Esophagus squamous epithelium (tissue), 4 donors: ENCODE data around the gene ABHD12B.

Experiments used
- CTCF ChIP-seq, 6 experiments: fragments of 450-650 bp in 4 of 6; fragments of 200-600 bp in 2 of 6; sonication (generic) in 2 of 6; IDR thresholded peaks; one replicate each; pipeline ENCODE4 v1.5.1; 2016 to 2019; ENCODE audit warnings: antibody characterized with exemption in 6 of 6, mild to moderate bottlenecking in 4 of 6, moderate library complexity in 4 of 6
- POLR2A ChIP-seq, 4 donors: fragments of 450-650 bp; IDR thresholded peaks; one replicate each; pipeline ENCODE4 v1.6.1; 2017; ENCODE audit warnings: antibody characterized with exemption in 4 of 4, mild to moderate bottlenecking in 4 of 4, moderate library complexity in 3 of 4

GRCh38 chr14:50944647-50945413 is 73.0 kb downstream of the ABHD12B start:
- TF ChIP-seq CTCF (IDR thresholded peaks at IDR 0.05) (no peak), POLR2A (IDR thresholded peaks at IDR 0.05) (no peak)
